GM19397 (cell line): ENCODE measurements around the gene ZFPL1.

Experiments
- ATAC-seq: cut with Tn5 transposase; IDR thresholded peaks from one replicate; pipeline ENCODE4 v1.9.1; 2021; ENCODE audit warnings: mild to moderate bottlenecking, moderate library complexity; ENCODE audit not compliant: unreplicated experiment

The ZFPL1 gene

GRCh38 chr11:65089621-65090020 lies 5.6 kb downstream of the ZFPL1 start:
- ATAC-seq, result no peak

GRCh38 chr11:65090628-65091027 lies 6.6 kb downstream of the ZFPL1 start:
- no peak for ATAC-seq

GRCh38 chr11:65095427-65095826 lies 11.4 kb downstream of the ZFPL1 start:
- no peak for ATAC-seq

- peak; percentile 76 for ATAC-seq
These were observed 12.2 kb downstream of the ZFPL1 start, which contains the start of gene VPS51 for GRCh38 chr11:65095974-65096806. TSS of gene VPS51 (plus strand) at chr11:65096214. CDS start at chr11:65096251, 37 bp downstream.

GRCh38 chr11:65096926-65097325 lies 12.9 kb downstream of the ZFPL1 start:
- no peak for ATAC-seq

- no peak for ATAC-seq
These were observed 16.8 kb downstream of the ZFPL1 start for GRCh38 chr11:65100674-65101350.

GRCh38 chr11:65102142-65103095 lies 18.4 kb downstream of the ZFPL1 start:
- no peak for ATAC-seq

GRCh38 chr11:65103476-65103875 lies 19.5 kb downstream of the ZFPL1 start:
- ATAC-seq, result no peak

GRCh38 chr11:65104628-65105027 lies 20.6 kb downstream of the ZFPL1 start:
- no peak for ATAC-seq

GRCh38 chr11:65107078-65107477 lies 23.1 kb downstream of the ZFPL1 start:
- ATAC-seq, result no peak

- no peak for ATAC-seq
These were observed 23.9 kb downstream of the ZFPL1 start for GRCh38 chr11:65107751-65108468.

GRCh38 chr11:65108469-65109123 lies 24.6 kb downstream of the ZFPL1 start:
- ATAC-seq, result no peak

GRCh38 chr11:65109231-65110198 lies 25.5 kb downstream of the ZFPL1 start:
- no peak for ATAC-seq

GRCh38 chr11:65110354-65110861 lies 26.4 kb downstream of the ZFPL1 start:
- ATAC-seq, result no peak

GRCh38 chr11:65111159-65111743 lies 27.2 kb downstream of the ZFPL1 start:
- no peak for ATAC-seq

GRCh38 chr11:65111744-65112545 lies 27.9 kb downstream of the ZFPL1 start, which contains the start of gene TM7SF2:
TSS of gene TM7SF2 (plus strand) at chr11:65111872. CDS start at chr11:65112016, 144 bp downstream.
- ATAC-seq, result peak; percentile 69
